T-helper 2 cell (primary cell): ENCODE results near the gene ADAMTS13.
"Not testable (repeated sequence)": the region's sequence is repeated elsewhere in the genome, so short reads cannot be mapped to it uniquely, and the experiment has no call there.

Experiments used
- DNase-seq, 5 experiments: peaks; one replicate each; pipeline versions ENCODE4 v3.0.0 to v3.0.0-alpha.2; 2012 to 2022
- total RNA-seq, 2 donors: gene quantifications; one replicate each; lab custom pipeline; 2026; lab: John Stamatoyannopoulos, UW

Gene ADAMTS13
- 2.0 to 2.2 reads per million in 2 donors for total RNA-seq

DNA sequence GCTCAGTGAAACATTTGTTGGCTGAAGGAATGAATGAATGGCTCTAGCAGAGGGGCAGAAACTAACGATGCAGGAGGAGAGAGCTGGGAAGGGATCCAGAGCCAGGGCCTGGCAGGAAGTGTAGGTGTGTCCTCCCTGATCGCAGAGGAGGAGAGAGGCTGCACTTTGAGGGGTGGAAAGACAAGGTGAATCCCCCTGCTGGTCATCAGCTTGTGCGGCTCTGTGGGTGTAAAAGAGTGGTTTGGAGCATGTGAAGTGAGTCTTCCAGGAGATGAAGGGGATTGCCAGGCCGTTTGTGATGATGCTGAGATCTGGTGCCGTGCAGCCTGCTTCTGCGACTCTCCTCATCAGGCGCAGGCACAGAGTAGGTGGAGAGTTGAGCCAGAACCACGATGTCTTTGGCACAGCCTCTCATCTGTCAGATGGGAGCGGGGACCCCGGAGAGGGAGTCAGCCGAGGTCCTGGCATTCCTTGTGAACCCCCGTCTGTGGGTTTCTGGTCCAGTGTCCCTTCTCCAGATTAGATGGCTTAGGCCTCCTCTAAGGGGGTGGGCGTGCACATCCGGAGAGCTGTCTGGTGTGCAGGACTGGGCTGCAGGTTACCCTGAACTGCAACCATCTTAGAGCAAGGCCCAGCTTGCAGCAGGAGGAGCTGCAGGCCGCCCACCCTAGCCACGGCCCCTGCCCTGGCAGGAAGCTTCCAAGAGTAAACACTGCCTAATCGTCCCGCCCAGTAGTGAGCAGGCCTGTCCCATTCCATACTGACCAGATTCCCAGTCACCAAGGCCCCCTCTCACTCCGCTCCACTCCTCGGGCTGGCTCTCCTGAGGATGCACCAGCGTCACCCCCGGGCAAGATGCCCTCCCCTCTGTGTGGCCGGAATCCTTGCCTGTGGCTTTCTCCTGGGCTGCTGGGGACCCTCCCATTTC lies at the start of gene ADAMTS13:
Gene ADAMTS13 (plus strand): TSS at position 753 of the 928 bp plus-strand sequence. CDS start 77 bp downstream, at position 830.
- DNase-seq = peak in 3 of 5 experiments; percentile 13 to 71 (median 32)

DNA sequence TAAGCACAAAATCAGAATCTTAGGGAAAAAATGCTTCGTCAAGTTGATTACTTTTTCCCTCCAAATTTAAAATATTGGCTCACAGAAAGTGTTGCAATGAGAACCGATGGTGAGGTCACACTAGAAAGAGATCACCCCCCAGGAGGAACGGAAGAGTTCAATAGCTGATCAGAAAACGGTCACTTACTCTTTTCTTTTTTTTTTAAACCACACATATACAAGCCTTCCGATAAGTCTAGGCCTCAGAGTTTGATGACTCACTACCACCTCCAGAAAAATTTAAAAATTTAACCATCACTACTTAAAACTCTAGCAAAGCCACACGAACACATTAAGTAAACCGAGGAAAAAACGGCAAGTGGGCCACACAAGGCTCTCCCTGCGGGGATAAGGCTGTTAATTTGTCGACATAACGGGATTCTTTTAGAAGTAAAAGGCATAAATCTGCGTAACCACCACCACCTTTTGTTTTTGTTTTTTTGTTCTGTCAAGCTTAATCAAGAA lies 47.5 kb upstream of the ADAMTS13 start:
- peak in 2 of 5 experiments; percentile 54 to 87 for DNase-seq

DNA sequence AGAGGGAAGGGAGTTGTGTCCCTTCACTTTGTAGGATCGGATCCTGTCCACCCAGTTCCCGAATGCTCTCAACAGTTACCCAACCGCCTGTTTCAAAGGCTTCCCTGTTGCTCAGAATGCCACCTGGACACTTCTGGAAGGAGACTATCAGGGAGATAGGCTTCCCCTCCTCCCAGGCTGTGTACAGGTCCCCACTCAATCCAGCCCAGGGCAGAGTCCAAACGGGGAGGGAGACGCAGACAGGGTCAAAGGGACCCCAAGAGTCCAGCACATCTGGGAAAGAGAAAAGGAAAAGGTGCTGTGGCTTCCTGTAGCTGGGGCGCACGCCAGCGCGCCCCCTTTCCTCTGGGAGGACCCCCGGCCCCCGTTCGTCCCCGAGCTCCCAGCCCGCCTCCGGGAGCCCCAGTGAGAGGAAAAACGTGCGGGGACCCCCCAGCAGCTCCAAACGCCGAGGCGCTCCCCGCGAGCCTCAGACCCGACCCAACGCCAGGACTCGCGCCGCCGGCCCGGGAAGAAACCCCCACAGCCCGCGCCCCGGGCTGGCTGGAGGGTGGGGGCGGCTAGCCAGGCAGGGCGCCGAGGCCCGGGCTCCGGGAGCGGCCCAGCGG lies 46.9 kb upstream of the ADAMTS13 start:
- peak in 1 of 5 experiments; percentile 38 for DNase-seq

DNA sequence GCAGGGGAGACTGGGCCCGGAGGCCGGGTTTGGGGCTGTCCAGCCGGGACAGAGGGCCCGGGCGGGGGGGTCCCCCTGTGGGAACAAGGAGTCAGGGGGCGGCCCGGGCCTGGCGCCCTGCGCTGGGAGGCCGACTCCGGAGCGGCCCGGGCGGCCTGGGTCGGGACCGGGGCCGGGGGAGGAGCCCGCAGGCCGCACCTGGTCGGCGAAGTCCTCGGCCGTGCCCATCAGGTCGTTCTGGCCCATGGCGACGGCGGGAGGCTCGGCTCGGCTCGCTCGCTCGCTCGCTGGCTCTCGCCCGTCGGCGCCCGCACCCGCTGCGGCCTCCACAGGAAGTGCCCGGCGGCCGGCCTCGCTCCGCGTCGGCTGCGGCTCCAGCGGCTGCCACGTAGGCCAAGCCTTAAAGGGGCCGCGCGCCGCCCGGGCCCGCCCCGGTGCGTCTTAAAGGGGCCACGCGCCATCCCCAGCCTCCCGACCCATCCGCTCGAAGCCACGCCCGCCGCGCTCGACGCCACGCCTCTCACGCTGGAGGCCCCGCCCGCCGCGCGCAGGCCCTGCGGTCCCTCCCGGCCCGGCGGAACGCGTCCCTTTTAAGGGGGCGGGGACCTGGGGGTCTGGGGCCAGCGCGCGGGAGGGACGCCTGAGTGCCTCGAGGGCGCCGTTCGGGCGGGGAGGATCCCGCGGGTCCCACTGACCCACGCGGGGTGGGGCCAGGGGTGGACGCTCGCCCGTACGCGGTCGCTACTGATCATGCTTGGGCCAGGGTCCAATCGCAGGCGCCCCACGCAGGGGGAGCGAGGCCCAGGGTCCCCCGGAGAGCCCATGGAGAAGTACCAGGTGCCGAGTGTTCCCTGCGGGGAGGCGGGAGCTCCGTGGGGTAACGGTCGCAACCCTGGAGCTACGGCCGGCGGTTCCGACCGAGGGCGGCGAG lies 46.2 kb upstream of the ADAMTS13 start, which contains the start of the genes STKLD1 and SURF4:
Gene STKLD1 (plus strand): TSS at position 643 of the 931 bp plus-strand sequence. CDS start 108 bp downstream, at position 751.
Gene SURF4 (minus strand): TSS at position 337 of the 931 bp plus-strand sequence. CDS start 91 bp downstream, at position 246.
- DNase-seq = peak; percentile 88 to 97 (median 91)

DNA sequence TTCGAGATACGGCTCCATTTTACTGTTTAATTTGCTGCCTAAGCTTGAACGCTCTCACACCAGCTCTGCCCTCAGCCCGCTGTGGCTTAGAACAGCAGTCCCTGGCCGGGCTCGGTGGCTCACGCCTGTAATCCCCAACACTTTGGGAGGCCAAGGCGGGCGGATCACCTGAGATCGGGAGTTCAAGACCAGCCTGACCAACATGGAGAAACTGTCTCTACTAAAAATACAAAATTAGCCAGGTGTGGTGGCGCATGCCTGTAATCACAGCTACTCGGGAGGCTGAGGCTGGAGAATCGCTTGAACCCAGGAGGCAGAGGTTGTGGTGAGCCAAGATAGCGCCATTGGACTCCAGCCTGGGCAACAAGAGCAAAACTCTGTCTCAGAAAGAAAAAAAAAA lies 44.9 kb upstream of the ADAMTS13 start:
- DNase-seq = not testable (repeated sequence)

DNA sequence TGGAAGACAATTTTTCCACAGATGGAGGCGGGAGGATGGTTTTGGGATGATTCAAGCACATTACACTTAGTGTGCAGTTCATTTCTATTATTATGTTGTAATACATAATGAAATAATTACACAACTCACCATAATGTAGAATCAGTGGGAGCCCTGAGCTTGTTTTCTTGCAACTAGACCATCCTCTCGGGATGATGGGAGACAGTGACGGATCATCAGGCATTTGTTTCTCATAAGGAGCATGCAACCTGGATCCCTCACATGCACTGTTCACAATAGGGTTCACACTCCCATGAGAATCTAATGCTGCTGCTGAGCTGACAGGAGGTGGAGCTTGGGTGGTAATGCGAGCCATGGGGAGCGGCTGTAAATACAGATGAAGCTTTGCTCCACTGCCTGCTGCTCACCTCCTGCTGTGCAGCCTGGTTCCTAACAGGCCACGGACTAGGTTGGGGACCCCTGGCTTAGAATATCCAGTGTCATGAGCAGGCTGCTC lies 44.4 kb upstream of the ADAMTS13 start:
- DNase-seq = no peak

DNA sequence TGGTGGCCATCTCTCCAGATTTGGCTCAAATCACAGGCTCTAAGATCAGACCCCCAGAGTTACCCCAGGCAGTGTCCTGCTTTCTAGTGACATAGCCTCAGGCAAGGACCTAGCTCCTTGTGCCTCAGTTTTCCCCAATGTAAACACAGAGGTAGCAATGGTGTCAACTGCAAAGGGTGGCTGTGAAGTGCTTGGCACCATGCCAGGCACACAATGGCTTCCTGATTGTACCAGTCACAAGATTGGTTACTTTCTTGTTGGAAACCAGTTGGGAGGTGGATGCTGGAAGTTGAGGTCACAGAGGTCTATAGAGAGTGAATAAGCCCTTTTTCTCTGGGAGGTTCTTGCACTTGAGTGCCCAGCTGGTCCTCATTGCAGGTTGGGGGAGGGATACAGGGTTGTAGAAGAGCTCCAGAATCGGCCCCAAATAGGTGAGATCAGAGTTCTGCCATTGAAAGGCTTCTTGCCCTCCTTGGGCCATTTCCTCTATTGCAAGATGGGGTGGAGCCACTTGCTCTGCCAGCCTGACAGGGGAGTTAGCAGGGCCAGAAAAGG lies 43.7 kb upstream of the ADAMTS13 start:
- no peak for DNase-seq

DNA sequence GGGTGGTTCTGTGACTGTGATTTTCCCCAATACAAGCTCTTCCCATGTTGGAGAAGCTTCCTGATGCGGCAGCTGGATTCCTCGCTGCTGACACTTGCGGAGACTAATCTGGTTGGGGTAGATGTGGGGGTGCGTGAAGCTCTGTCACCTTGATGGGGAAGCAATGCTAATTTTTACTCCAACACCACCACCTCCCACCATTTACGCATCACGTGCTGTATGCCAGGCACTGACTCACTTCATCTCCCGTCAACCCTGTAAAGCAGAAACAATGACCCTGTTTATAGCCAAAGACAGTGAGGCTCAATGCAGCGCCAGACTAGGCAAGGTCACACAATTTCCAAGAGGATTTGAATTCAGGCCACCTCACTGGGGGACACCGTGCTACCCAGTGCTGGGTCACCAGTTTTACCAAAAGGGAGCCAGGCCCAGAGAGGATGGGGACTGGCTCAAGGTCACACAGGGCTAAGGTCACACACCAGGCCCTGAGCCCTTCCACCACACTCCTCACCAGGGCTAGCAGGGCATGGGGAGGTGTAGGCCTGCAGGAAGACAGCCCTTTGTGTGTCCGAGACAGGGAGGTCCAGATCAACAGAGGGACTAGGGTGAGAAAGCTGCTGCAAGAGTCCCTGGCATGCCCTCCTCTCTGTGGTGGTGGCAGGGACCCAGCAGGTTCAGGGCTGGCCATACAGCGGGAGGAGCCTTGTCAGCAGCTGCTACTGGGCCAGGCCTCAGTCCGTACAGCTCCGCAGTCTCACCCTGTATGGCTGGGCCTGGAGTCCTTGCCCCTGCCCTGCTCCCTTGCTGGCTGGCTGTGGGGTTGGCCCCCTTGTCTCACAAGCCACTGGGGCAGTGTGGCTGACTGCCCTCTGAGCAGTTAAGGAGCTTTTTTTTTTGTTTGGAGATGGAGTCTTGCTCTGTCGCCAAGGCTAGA lies 42.7 kb upstream of the ADAMTS13 start:
- no peak for DNase-seq

DNA sequence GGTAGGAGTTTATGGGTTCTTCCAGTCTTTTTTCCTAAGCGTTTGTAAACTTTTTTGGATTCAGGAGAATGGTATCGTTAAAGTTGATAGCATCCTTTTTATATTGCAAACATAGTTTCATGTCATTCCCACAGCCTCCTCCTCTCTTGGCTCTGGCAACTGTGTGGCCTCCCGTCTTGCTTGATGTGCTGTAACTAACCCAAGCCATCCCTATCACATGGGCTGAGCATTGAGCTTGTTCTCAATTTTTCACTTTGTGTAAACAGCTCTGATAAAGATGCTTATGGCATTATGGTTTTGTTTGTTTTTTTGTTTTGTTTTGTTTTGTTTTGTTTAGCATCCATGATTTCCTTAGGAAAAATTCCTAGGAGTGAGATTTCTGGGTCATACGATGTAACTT lies 41.4 kb upstream of the ADAMTS13 start:
- DNase-seq = no peak

DNA sequence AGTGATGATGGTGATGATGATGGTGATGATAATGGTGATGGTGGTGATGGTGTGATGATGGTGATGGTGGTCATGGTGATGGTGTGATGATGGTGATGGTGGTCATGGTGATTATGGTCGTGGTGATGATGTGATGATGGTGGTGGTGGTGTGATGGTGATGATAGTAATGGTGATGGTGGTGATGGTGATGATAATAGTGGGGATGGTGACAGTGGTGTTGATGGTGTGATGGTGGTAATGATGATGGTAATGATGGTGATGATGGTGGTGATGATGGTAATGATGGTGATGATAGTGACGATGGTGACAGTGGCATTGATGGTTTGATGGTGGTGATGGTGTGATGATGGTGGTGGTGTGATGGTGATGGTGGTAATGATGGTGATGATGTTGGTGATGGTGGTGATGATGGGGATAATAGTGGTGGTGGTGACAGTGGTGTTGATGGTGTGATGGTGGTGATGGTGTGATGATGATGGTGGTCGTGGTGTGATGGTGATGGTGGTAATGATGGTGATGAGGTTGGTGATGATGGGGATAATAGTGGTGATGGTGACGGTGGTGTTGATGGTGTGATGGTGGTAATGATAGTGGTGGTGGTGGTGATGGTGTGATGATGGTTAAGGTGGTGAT lies 39.5 kb upstream of the ADAMTS13 start:
- DNase-seq = no peak

DNA sequence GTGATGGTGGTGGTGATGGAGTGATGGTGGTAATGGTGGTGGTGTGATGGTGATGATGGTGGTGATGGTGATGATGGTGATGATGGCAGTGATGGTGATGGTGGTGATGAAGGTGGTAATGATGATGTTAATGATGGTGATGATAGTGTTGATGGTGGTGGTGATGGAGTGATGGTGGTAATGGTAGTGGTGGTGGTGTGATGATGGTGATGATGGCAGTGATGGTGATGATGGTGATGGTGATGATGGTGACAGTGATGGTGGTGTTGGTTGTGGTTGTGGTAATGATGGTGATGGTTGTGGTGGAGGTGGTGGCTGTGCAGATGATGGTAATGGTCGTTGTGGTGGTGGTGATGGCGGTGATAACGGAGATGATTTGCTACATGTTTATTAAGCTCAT lies 38.7 kb upstream of the ADAMTS13 start:
- DNase-seq = no peak

DNA sequence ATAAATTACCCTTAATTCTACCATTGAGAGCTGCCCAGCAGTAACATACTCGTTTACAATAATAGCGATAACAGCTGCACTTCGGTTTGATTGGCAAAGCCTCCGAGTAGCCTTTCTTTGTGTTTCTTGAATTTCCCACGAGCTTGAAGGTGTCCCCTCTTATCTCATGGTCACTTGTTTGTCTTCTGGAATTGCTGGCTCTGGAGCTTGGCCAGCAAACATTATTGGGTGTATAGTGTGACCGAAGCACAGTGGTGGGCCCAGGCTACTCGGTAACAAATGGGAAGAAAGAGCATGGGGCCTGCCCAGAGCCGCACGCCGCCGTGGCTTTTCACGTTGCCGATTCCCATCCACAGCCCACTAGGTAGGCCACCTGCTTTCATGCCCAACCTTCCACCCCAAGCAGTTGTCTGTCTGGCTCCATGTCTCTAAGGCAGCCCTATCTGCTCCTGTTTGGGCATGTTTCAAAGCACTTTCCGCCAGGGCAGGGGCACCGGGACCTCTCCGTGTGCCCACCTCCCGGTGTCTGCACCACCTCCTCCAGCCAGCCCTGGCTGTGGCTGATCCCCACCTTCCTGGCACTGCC lies 37.3 kb upstream of the ADAMTS13 start:
- DNase-seq = no peak

DNA sequence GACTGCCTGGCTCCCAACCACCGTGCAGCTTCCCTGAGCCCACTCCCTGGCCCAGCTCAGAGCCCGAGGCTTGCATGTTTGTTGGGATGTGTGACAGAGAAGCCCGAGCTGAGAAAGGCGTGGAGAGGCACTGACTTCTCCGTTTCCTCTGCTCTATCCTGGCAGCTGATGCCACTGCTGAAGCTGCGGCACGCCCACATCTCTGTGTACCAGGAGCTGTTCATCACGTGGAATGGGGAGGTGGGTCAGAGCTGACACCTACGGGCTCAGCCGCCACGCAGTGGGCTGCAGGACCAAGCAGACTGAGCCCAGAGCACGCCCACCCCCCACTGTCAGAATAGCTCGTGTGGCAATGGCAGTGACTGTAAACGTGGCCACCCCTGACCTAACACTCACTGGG lies 36.7 kb upstream of the ADAMTS13 start:
- no peak for DNase-seq

DNA sequence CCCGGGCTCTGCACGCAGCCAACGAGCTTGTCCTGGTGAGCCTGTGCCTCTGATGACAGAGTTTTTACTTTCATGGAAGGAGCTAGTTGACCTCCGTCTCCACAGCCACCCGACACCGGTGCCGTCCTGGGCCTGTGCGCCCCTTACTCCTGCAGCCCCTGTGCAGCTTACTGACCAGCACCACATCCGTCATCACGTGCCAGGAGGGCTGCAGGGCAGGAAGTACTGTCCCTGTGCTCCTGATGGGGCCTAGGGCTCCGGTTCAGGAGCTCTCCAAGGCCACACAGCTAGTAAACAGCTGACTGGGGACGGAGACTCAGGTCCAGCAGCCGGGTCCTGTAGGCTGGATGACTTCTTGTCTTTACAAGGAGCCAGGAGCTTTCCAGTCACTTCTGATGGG lies 35.8 kb upstream of the ADAMTS13 start:
- no peak for DNase-seq

DNA sequence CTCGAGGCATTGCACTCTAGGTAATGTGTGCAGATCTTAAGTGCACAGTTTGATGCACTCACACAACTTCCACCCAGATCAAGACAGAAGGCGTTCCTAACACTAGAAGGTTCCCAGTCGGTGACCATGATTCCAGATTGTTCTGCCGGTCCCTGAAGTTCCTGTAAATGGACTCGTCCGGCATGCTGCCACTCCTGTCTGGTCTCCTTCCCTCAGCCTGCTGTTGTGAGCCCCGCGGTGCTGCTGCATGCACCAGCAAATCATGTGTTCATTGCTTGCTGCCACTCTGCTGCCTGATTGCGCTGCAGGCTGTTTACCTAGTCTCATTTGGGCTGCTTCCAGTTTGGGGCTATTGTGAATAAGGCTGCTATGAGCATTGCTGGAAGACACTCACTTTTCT lies 34.5 kb upstream of the ADAMTS13 start:
- no peak for DNase-seq

DNA sequence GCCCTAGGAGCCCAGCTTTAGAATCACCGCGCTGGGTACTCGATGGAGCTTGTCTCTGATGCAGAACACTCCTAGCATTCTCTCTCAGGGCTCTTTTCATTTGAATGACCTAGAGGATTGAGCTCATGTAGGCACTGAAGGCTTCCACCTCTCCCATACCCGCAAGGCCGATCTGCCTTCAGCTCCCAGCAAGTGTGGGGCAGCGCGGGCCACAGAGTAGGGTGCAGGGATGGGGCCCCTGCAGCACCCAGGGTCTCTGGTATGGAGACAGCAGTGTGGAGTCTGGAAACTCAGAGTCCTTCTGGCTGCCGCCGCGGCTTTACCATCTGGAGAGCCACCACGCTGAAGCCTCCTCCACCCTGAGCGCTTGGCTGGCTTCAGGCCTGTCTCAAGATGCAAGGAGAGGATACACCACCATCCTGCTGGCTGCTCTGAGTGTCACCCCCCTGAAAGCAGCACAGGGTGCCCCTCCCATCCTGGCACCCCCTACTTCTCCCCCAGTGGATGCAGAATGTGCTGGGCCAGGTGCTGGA lies 33.1 kb upstream of the ADAMTS13 start:
- DNase-seq = no peak

DNA sequence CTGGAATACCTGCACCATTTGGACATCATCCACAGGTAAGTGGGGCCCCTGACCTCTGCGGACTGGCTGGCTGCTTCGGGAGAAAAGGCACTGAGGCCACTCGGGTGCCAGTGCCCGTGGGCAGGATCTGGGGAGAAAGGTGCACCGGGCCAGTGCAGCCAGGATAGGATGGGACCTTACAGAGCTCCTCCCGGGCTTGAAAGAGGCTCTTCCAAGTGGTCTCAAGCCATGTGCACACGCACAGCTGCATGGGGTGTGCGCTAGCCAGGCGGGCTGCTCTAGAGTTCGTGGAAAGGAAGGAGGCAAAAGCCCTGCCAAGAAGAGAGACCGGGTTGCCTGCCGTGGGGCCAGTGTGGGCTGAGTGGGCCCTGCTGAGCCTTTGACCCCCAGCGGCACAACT lies 32.6 kb upstream of the ADAMTS13 start:
- no peak for DNase-seq

DNA sequence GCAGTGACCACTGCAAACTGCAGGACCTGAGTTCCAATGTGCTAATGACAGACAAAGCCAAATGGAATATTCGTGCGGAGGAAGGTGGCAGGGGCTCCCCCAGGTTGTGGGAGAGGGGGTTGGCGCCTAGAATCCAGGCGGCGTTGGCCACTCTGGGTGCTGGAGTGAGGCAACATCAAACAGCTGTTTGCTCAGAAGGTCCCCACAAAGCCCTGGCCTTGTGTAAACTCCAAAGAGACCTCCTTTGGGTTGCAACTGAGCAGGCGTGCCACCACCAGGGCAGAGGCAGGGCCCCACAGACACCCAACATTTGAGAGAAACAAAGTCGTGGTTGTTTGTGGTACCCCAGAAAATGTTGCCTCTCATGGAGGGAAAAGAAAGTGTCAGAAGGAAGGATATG lies 31.5 kb upstream of the ADAMTS13 start:
- DNase-seq = no peak

DNA sequence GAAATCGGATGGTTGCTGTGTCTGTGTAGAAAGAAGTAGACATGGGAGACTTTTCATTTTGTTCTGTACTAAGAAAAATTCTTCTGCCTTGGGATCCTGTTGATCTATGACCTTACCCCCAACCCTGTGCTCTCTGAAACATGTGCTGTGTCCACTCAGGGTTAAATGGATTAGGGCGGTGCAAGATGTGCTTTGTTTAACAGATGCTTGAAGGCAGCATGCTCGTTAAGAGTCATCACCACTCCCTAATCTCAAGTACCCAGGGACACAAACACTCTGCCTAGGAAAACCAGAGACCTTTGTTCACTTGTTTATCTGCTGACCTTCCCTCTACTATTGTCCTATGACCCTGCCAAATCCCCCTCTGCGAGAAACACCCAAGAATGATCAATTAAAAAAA lies 30.7 kb upstream of the ADAMTS13 start:
- DNase-seq = not testable (repeated sequence)
